HG03520 (cell line): ENCODE data around the gene CAMK1G.
A peak's percentile ranks its signal among the peaks of the same experiment; 100 is the strongest.

Source experiments
- ATAC-seq: cut with Tn5 transposase; IDR thresholded peaks from one replicate; pipeline ENCODE4 v1.9.1; 2021; ENCODE audit warnings: mild to moderate bottlenecking, moderate library complexity; ENCODE audit not compliant: unreplicated experiment

The CAMK1G gene

GRCh38 chr1:209618291-209618690, 34.8 kb downstream of the CAMK1G start:
- no peak for ATAC-seq

DNA sequence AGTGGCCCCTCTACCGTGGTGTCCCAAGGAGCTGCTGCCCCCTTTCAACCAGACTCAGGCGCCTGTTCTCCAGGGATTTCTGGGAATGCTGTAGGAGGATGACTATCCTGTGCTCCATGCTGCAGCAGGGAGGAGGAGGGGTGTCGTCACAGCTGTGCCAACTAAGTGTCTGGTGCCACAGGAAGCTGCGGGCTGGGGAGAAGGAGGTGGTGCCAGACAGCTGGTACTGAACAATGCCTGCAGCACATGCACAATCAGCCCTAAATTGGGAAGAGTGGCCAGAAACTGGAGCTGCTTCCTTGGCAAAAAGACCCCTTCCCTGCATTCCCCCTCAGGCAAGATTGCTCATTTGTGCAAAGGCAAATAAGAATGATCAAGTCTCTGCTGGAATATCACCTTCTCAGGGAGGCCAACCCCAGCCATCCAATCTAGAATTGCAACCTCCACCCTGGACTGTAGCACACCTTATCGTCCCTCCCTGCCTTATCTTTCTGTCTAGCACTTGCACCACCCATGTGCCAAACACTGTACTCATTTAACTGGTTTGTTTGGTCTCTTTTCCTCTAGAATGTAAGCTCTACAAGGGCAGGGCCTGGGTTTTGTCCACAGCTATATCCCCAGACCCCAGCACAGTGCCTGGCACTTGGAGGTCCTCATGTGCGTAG, 35.4 kb downstream of the CAMK1G start:
- ATAC-seq, result no peak

DNA sequence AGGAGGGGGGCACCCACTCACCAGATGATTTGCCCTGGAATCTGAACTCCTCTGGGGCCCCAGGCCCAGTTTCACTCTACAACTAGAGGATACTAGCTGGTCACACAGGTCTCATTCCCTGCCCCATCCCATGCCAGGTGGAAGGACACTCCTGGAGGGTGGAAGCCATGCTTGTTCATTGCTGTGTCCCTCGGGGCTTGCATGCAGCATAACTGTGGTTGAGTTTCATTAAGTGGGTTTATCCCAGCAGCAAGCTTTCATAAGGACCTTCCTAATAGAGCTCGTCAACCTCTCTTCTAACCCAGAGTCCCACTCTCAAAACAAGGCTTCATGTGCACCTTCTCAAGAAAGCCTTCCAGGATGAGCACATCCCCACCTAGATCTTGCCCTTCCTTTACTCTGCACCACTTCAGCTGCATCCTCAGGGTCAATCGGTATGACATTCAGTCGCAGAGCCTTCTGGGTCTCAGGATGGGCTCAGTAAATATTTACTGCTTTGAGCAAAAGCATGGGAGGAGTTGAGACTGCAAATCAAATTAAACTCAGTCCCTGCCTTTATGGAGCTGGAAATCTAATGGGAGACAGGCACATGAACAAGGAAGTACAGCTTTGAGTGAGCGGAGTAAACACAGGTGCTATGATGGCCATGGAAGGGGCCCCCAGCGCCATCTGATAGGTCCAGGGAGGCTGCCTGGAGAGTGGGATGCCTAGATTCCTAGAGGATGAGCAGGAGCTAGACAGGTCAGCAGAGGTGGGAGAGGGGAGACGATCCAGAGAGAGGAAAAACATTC, 36.4 kb downstream of the CAMK1G start:
- ATAC-seq, result no peak

- ATAC-seq, result no peak
Observed at GRCh38 chr1:209620487-209620884, 37.0 kb downstream of the CAMK1G start.

DNA sequence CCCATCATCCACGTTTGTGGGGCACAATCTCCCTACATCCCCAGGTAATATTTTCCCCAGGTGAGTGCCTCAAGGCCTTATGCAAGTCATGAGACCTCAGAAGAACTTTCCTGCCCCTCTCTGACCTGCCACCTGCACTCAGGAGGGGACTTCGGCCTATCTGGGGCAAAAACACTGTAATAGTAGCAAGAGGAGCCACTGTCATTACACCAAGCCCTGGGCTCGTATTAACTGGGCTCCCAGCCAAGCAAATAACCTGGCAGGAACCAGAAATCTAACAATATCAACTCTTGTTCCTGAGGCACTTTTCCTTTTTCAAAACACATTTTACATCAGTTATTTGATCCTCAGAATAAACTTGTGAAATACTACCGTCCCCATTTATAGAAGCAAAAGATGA, 37.8 kb downstream of the CAMK1G start:
- no peak for ATAC-seq

DNA sequence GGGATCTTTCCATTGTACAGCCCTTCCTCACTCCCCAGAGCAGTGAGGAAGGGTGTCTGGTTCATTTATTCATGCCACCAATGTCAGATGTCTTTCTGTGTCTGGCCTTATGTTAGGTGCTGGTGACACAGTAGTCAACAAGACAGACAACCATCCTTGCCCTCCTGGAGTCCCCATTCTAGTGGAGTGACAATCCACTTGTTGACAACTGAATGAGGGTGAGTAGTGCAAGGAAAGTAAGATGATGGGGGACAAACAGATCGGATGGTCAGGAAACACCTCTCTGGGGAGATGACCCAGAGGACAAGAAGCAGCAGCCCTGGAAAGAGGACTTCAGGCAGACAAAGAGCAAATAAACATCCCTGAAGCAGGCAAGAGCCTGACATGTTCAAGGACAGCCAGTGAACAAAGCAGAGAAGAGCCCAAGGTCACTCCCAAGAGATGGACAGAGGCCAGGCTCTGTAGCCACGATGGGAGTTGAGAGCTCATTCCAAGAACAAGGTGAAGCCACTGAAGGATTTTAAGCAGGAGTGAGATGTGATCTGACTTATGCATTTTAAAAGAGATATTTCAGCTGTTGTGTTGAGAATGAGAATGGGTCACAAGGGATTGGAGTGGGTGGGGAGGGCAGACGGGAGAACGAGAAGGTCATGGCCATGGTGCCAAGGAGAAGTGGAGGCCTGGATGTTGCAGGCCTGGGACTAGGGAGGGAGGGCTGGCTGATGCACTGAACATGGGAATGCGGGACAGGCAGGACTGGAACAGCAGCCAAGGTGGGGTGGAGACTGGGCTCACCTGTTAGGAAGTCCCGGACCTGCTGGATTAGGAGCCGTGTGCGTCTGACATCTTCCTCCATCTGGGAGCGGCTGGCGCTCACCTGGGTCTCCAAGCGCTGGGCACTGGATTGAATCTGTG, 38.5 kb downstream of the CAMK1G start:
- no peak for ATAC-seq

DNA sequence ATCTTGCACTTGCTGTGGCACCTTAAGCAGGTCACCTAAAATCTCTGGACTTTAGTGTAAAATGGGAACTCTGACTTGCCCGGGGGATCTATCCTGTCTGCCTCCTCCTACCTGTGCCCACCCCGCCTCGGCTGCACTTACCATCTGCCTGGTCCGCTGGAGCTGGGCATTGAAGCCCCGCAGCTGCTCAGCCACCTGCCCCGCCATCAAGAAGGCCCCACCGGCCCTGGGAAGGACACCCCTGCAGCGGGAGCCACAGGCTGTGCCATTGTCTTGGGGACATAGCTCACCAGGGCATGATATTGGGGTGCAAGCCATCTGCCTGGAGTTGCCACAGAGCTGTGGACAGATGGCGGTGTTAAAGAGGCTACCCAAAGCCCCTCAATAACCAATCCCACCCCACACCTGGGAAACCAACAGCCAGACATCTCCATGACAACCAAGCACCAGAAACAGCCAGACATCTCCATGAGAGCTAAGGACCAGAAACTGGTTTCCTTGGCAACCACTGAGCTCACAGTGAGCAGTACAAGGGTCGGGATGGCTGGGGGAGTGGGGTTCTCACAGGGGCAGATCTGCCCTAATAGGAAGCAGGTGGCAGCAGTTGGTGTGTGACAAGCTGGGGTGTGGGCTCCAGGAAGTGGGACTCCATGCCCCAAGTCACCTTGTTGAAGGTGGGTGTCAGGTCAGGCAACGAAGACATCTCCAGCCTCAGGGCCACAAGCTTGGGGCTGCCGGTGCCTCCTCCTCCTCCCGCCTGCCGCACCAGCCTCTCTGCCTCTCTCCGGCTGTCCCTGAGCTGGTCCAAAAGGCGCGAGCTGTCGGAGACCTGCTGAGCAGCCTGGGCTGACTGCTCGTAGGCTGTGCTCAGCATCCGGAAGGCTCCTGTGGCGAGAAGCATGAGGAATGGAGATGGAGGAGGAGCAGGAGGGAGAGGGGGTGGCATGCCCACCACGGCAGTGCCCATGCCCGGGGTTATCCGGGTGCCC, 39.6 kb downstream of the CAMK1G start:
- no peak for ATAC-seq

- ATAC-seq, result no peak
Observed at GRCh38 chr1:209624558-209625549, 41.3 kb downstream of the CAMK1G start.

- no peak for ATAC-seq
Observed at GRCh38 chr1:209625791-209626285, 42.3 kb downstream of the CAMK1G start.

GRCh38 chr1:209626346-209627026, 43.0 kb downstream of the CAMK1G start:
- ATAC-seq, result no peak

- peak; percentile 23 for ATAC-seq
Observed at GRCh38 chr1:209627027-209627731, 43.7 kb downstream of the CAMK1G start.

GRCh38 chr1:209627732-209628196, 44.2 kb downstream of the CAMK1G start:
- ATAC-seq, result peak; percentile 81

- no peak for ATAC-seq
Observed at GRCh38 chr1:209628618-209629299, 45.2 kb downstream of the CAMK1G start.

DNA sequence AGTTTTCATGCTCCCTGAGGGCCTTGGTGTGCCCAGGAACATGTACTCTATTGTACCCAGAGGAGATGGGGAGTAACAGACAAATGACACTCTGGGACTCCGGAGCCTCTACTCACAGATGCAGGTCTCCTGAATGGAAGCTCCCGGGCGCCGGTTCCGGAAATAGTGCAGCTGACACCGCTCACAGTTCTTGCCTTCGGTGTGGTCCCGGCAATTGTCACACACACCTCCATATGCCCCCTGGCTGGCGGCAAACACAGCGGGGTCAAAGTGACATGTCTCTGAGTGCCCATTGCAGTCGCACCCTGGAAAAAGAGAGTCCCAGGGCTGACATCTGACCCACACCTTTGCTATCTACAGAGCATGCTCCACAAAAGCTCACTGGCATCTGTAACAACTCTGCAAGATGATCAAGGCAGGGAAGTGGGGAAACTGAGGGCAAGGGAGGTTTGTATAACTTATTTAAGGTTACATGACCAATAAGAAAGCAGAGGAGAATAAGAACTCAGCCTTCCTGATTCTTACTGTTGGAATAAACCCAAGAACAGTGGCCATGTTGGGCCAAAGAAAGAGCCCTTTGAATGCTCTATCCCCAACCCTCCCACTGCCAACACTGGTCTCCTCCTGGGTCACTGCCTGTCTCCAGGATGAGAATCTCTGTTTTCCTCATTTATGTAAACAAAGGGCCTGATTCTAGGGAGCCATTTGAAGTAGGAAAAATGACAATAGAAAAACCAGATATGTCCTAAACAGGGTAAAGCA, 46.3 kb downstream of the CAMK1G start:
- ATAC-seq, result no peak

- ATAC-seq, result no peak
Observed at GRCh38 chr1:209630383-209631225, 47.1 kb downstream of the CAMK1G start.
